Peyer's patch (tissue), 4 donors: ENCODE data around the gene RGMB.

Experiments used
- POLR2A ChIP-seq, 2 donors: fragments of 450-650 bp; IDR thresholded peaks; one replicate each; pipeline ENCODE4 v1.5.1; 2017; ENCODE audit warnings: antibody characterized with exemption in 2 of 2, mild to moderate bottlenecking in 2 of 2, moderate library complexity in 2 of 2
- TF ChIP-seq, protein P1 (sequence below), 6 experiments: fragments of 450-650 bp in 4 of 6; fragments of 200-600 bp in 2 of 6; sonication (generic) in 1 of 6; IDR thresholded peaks; one replicate each; pipeline ENCODE4 v1.5.1; 2017 to 2019; ENCODE audit warnings: antibody characterized with exemption in 6 of 6, mild to moderate bottlenecking in 3 of 6, moderate library complexity in 1 of 6

DNA sequence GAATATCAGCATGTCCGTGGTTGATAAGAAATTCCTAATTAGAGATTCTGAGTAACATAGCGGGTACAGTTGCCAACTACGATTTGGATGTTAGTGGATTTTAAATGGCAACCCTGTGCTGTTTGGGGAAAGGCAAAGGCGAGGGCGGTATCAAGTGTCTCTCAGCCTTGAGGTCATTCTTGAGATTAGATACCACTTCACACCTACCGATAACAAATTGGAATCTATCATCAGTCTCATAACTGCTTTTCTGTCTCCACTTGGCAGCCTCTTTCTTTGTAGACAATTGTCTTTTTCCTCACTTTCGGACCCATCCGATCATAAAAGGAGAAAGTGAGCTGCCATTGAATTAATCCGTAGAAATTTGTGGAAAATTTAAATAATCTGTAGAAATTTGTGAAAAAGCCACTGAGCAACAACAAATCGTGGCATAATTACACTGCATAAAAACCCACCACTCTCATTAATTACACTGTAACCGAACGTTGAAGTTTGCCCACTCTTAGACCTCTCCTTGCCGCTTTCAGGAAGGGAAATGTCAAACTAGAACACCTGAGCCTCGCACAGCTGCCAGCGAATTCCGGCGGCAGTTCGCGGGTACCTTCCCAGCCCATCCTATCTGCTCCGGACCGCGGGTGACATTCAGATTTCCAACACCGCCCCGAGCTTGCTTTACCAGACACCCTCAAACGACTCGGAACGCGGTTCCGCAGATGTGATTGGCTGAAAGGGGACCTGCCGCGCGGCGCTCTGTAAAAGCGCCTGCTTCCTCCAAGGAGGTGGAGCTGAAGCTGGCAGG is 849 bp upstream of the RGMB start:
- no peak for TF ChIP-seq POLR2A (IDR thresholded peaks at IDR 0.05)
- TF ChIP-seq, protein P1, sequence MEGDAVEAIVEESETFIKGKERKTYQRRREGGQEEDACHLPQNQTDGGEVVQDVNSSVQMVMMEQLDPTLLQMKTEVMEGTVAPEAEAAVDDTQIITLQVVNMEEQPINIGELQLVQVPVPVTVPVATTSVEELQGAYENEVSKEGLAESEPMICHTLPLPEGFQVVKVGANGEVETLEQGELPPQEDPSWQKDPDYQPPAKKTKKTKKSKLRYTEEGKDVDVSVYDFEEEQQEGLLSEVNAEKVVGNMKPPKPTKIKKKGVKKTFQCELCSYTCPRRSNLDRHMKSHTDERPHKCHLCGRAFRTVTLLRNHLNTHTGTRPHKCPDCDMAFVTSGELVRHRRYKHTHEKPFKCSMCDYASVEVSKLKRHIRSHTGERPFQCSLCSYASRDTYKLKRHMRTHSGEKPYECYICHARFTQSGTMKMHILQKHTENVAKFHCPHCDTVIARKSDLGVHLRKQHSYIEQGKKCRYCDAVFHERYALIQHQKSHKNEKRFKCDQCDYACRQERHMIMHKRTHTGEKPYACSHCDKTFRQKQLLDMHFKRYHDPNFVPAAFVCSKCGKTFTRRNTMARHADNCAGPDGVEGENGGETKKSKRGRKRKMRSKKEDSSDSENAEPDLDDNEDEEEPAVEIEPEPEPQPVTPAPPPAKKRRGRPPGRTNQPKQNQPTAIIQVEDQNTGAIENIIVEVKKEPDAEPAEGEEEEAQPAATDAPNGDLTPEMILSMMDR (IDR thresholded peaks at IDR 0.05), result no peak
